ENCODE results near the gene NKD1.

The NKD1 gene

GRCh38 chr16:50688083-50688482 lies 139.9 kb downstream of the NKD1 start:
- no peak for DNase-seq (ENCODE audit: low read depth)
- H3K4me3 ChIP-seq (ENCODE audit: low read length) = no peak overlapping the region
- no peak for TF ChIP-seq CTCF (IDR thresholded peaks at IDR 0.05; ENCODE audit: insufficient read depth, low read depth, low read length, missing control alignments)

- peak; percentile 67 for DNase-seq (ENCODE audit: low read depth)
- no peak overlapping the region for H3K4me3 ChIP-seq (ENCODE audit: low read length)
- no peak for TF ChIP-seq CTCF (IDR thresholded peaks at IDR 0.05; ENCODE audit: insufficient read depth, low read depth, low read length, missing control alignments)
These were observed 140.7 kb downstream of the NKD1 start for GRCh38 chr16:50688867-50689266.

- H3K4me3 ChIP-seq (ENCODE audit: low read length) = no peak overlapping the region
- no peak for DNase-seq (ENCODE audit: low read depth)
- TF ChIP-seq CTCF (IDR thresholded peaks at IDR 0.05; ENCODE audit: insufficient read depth, low read depth, low read length, missing control alignments) = no peak
These were observed 142.0 kb downstream of the NKD1 start for GRCh38 chr16:50690177-50690576.

GRCh38 chr16:50692644-50692998 lies 144.4 kb downstream of the NKD1 start:
- H3K4me3 ChIP-seq (ENCODE audit: low read length) = no peak overlapping the region
- no peak for DNase-seq (ENCODE audit: low read depth)
- TF ChIP-seq CTCF (IDR thresholded peaks at IDR 0.05; ENCODE audit: insufficient read depth, low read depth, low read length, missing control alignments) = no peak

- TF ChIP-seq CTCF (IDR thresholded peaks at IDR 0.05; ENCODE audit: insufficient read depth, low read depth, low read length, missing control alignments) = no peak
- DNase-seq (ENCODE audit: low read depth) = peak; percentile 43
- H3K4me3 ChIP-seq (ENCODE audit: low read length) = peak within 1 kb of the TSS; percentile 57
These were observed 145.0 kb downstream of the NKD1 start, which contains the start of gene NOD2 for GRCh38 chr16:50692999-50693781. TSS of gene NOD2 (plus strand) at chr16:50693606. CDS start at chr16:50699496, 5,890 bp downstream.

- no peak for DNase-seq (ENCODE audit: low read depth)
- no peak for TF ChIP-seq CTCF (IDR thresholded peaks at IDR 0.05; ENCODE audit: insufficient read depth, low read depth, low read length, missing control alignments)
- peak overlapping the region; percentile 57 for H3K4me3 ChIP-seq (ENCODE audit: low read length)
These were observed 146.0 kb downstream of the NKD1 start for GRCh38 chr16:50694206-50694605.

Measured in epithelial cell of esophagus (primary cell).